Panc1 (cell line): Measurements from ENCODE around the gene UROC1. TPM values are rescaled to one million over a fixed set of nuclear protein-coding genes. Genes with fewer than 3 reads are reported as not detected.

Source experiments
- ATAC-seq: fragments of 200-7000 bp; cut with Tn5 transposase; 2 replicates; pipeline ENCODE4 v1.9.1; 2020; ENCODE audit warnings: mild to moderate bottlenecking, moderate library complexity
- BruUV-seq: library from RNA; stranded (reverse); fragments of 400-500 nt; replicated peaks from 2 replicates; lab custom pipeline; 2021; lab: Mats Ljungman, UMichigan
- CTCF ChIA-PET: fragments of 300-600 bp; sonication (Branson Sonifier 250); formaldehyde crosslinking; loops from one replicate; lab custom pipeline; 2022; ENCODE audit warnings: antibody characterized with exemption; lab: Charles Lee
- POLR2A ChIA-PET: fragments of 300-600 bp; sonication (Branson Sonifier 250); formaldehyde crosslinking; loops from one replicate; lab custom pipeline; 2022; ENCODE audit warnings: antibody characterized with exemption; lab: Charles Lee
- DNase-seq: peaks from one replicate; pipeline ENCODE4 v3.0.0-alpha.2; 2010; ENCODE audit warnings: low read depth, low spot score
- H3K27ac ChIP-seq: 2 replicates; pipeline ENCODE4 v1.5.1; 2011; ENCODE audit warnings: mild to moderate bottlenecking, low read length, inconsistent platforms
- H3K27me3 ChIP-seq: fragments of 200-500 bp; sonication (Bioruptor generic); 2 replicates; pipeline ENCODE4 v1.6.0; 2014; ENCODE audit warnings: low read length, inconsistent platforms; ENCODE audit not compliant: control insufficient read depth, insufficient read depth
- H3K36me3 ChIP-seq: fragments of 200-500 bp; sonication (Bioruptor generic); 2 replicates; pipeline ENCODE4 v1.5.1; 2014; ENCODE audit warnings: inconsistent platforms, mild to moderate bottlenecking, low read length, moderate library complexity; ENCODE audit not compliant: control insufficient read depth, insufficient read depth
- H3K4me1 ChIP-seq: 2 replicates; pipeline ENCODE4 v1.5.1; 2011; ENCODE audit warnings: inconsistent platforms, mild to moderate bottlenecking, low read length, moderate library complexity; ENCODE audit not compliant: control insufficient read depth, insufficient read depth
- H3K4me3 ChIP-seq, 2 experiments: 2 replicates each; pipeline ENCODE4 v1.5.1; 2011 to 2012; ENCODE audit warnings: low read depth in 2 of 2, low read length in 2 of 2, mild to moderate bottlenecking in 2 of 2, inconsistent platforms in 1 of 2, moderate library complexity in 1 of 2
- H3K9me3 ChIP-seq: fragments of 200-500 bp; sonication (Bioruptor generic); 2 replicates; pipeline ENCODE4 v1.5.1; 2014; ENCODE audit warnings: low read depth, mild to moderate bottlenecking, inconsistent platforms, low read length, moderate library complexity; ENCODE audit not compliant: control insufficient read depth, insufficient read depth
- CTCF ChIP-seq: fragments of 450-650 bp; IDR thresholded peaks from 2 replicates; pipeline ENCODE4 v1.5.1; 2017; ENCODE audit warnings: mild to moderate bottlenecking
- POLR2AphosphoS5 ChIP-seq: IDR thresholded peaks from 2 replicates; pipeline ENCODE4 v1.6.1; 2012; ENCODE audit warnings: mild to moderate bottlenecking, low read depth, low read length, moderate library complexity
- SIN3A ChIP-seq: IDR thresholded peaks from 2 replicates; pipeline ENCODE4 v1.6.1; 2012; ENCODE audit warnings: low read depth, mild to moderate bottlenecking, low read length, moderate library complexity, borderline replicate concordance; ENCODE audit not compliant: insufficient read depth
- TCF7L2 ChIP-seq: IDR thresholded peaks from 2 replicates; pipeline ENCODE4 v1.6.1; 2011; ENCODE audit warnings: mild to moderate bottlenecking, low read depth, low read length, inconsistent platforms
- in situ Hi-C: cut with HindIII; loops from 2 replicates; pipeline ENCODE4 v1.10.0; 2016; ENCODE audit warnings: low sequenced_read_pairs, low pct_unique_long_range_greater_than_20kb
- intact Hi-C: fragments of 100-400 bp; cut with micrococcal nuclease; formaldehyde crosslinking; loops from one replicate; pipeline ENCODE4 v1.10.0; 2022; ENCODE audit not compliant: unreplicated experiment
- total RNA-seq: library from RNA; stranded (reverse); gene quantifications from one replicate; pipeline ENCODE4 v1.2.1, GENCODE V29; 2021; ENCODE audit not compliant: unreplicated experiment
- TF ChIP-seq, protein P1 (sequence below), 2 experiments: IDR thresholded peaks; 2 replicates each; pipeline ENCODE4 v1.6.1; 2011 to 2012; ENCODE audit warnings: low read depth in 2 of 2, control low read depth in 1 of 2, low read length in 1 of 2, mild to moderate bottlenecking in 1 of 2, moderate library complexity in 1 of 2; ENCODE audit not compliant: insufficient read depth in 1 of 2

The UROC1 gene
- total RNA-seq, 1 experiment from 2014 or later: not detected

GRCh38 chr3:126501736-126502135, 15.8 kb downstream of the UROC1 start:
- H3K4me1 ChIP-seq: no peaks in the 10 kb centered on the region
- no peaks in the 10 kb centered on the region for H3K9me3 ChIP-seq
- H3K36me3 ChIP-seq: no peaks in the 10 kb centered on the region
- intact Hi-C loops: no loop called here
- no TSS peak for BruUV-seq
- peaks cover 10% of the 10 kb centered on the region for H3K27me3 ChIP-seq
- DNase-seq: no peak
- ATAC-seq: no peak
- TF ChIP-seq, protein P1, sequence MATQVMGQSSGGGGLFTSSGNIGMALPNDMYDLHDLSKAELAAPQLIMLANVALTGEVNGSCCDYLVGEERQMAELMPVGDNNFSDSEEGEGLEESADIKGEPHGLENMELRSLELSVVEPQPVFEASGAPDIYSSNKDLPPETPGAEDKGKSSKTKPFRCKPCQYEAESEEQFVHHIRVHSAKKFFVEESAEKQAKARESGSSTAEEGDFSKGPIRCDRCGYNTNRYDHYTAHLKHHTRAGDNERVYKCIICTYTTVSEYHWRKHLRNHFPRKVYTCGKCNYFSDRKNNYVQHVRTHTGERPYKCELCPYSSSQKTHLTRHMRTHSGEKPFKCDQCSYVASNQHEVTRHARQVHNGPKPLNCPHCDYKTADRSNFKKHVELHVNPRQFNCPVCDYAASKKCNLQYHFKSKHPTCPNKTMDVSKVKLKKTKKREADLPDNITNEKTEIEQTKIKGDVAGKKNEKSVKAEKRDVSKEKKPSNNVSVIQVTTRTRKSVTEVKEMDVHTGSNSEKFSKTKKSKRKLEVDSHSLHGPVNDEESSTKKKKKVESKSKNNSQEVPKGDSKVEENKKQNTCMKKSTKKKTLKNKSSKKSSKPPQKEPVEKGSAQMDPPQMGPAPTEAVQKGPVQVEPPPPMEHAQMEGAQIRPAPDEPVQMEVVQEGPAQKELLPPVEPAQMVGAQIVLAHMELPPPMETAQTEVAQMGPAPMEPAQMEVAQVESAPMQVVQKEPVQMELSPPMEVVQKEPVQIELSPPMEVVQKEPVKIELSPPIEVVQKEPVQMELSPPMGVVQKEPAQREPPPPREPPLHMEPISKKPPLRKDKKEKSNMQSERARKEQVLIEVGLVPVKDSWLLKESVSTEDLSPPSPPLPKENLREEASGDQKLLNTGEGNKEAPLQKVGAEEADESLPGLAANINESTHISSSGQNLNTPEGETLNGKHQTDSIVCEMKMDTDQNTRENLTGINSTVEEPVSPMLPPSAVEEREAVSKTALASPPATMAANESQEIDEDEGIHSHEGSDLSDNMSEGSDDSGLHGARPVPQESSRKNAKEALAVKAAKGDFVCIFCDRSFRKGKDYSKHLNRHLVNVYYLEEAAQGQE (IDR thresholded peaks at IDR 0.05; ENCODE audit: insufficient read depth in 1 of 2, low read depth in 2 of 2, low read length in 1 of 2): no peak
- TF ChIP-seq POLR2AphosphoS5 (no peak), TCF7L2 (no peak), CTCF (no peak), SIN3A (no peak)
- H3K27ac ChIP-seq: no peak overlapping the region
- ChIA-PET POLR2A (no interaction called here), CTCF (no interaction called here)
- in situ Hi-C loops: no loop called here
- H3K4me3 ChIP-seq: no peak overlapping the region

GRCh38 chr3:126501054-126501453, 16.5 kb downstream of the UROC1 start:
- no peaks in the 10 kb centered on the region for H3K9me3 ChIP-seq
- POLR2A ChIA-PET: no interaction called here
- no TSS peak for BruUV-seq
- no peak overlapping the region for H3K4me3 ChIP-seq
- intact Hi-C loops: no loop called here
- DNase-seq (no peak), ATAC-seq (no peak)
- TF ChIP-seq TCF7L2: no peak
- no peak for TF ChIP-seq POLR2AphosphoS5
- TF ChIP-seq SIN3A: no peak
- no peak for TF ChIP-seq CTCF
- TF ChIP-seq, protein P1 (IDR thresholded peaks at IDR 0.05; ENCODE audit: insufficient read depth in 1 of 2, low read depth in 2 of 2, low read length in 1 of 2): no peak
- in situ Hi-C loops: no loop called here
- no peaks in the 10 kb centered on the region for H3K4me1 ChIP-seq
- H3K27ac ChIP-seq: no peak overlapping the region
- CTCF ChIA-PET: no interaction called here
- no peaks in the 10 kb centered on the region for H3K36me3 ChIP-seq
- H3K27me3 ChIP-seq: peaks cover 9% of the 10 kb centered on the region
